GM12878 (cell line): ENCODE data around the gene CEP89. TPM values are rescaled to one million over a fixed set of nuclear protein-coding genes. Genes with fewer than 3 reads are reported as not detected.

ENCODE experiments used
- ATAC-seq: fragments of 200-7000 bp; cut with Tn5 transposase; 3 replicates; pipeline ENCODE4 v1.9.1; 2020; ENCODE audit warnings: mild to moderate bottlenecking, moderate library complexity
- BruUV-seq: library from RNA; stranded (reverse); fragments of 400-500 nt; replicated peaks from 2 replicates; lab custom pipeline; 2021; lab: Mats Ljungman, UMichigan
- CTCF ChIA-PET: fragments of 300-600 bp; sonication (Branson Sonifier 250); formaldehyde crosslinking; extraction: SDS; loops from one replicate; lab custom pipeline; 2021; ENCODE audit warnings: inconsistent platforms; lab: Yijun Ruan, JAX
- POLR2A ChIA-PET: fragments of 350-600 bp; formaldehyde crosslinking; extraction: SDS; loops from one replicate; lab custom pipeline; 2021; ENCODE audit warnings: inconsistent platforms; lab: Charles Lee
- RAD21 ChIA-PET: fragments of 300-600 bp; sonication (Branson Sonifier 250); formaldehyde crosslinking; loops from one replicate; lab custom pipeline; 2023; ENCODE audit warnings: antibody characterized with exemption; ENCODE audit not compliant: unreplicated experiment; lab: Charles Lee
- SMC1A ChIA-PET: fragments of 300-600 bp; sonication (Branson Sonifier 250); formaldehyde crosslinking; loops from one replicate; lab custom pipeline; 2023; ENCODE audit not compliant: unreplicated experiment, uncharacterized antibody; lab: Charles Lee
- DNase-seq: peaks from one replicate; pipeline ENCODE4 v3.0.0-alpha.2; 2011; ENCODE audit warnings: low read depth, low spot score
- FAIRE-seq: peaks from 3 replicates; lab custom pipeline; 2011; peaks lifted over from hg19 to GRCh38; lab: Jason Lieb, UNC
- H2AFZ ChIP-seq: 2 replicates; pipeline ENCODE4 v1.6.0; 2011; ENCODE audit warnings: low read depth, low read length, control low read depth; ENCODE audit not compliant: control insufficient read depth
- H3K27ac ChIP-seq: 2 replicates; pipeline ENCODE4 v1.5.1; 2011; ENCODE audit warnings: control low read depth; ENCODE audit not compliant: control insufficient read depth, insufficient read depth
- H3K27me3 ChIP-seq, 2 experiments: replicated peaks in 1 of 2; 2 replicates each; pipeline versions ENCODE4 v1.6.0 to v1.6.1; 2011; ENCODE audit warnings: low read length in 1 of 2; ENCODE audit not compliant: control insufficient read depth in 2 of 2, insufficient read depth in 2 of 2
- H3K36me3 ChIP-seq, 2 experiments: 2 replicates each; pipeline ENCODE4 v1.5.1; 2011; ENCODE audit warnings: low read length in 1 of 2; ENCODE audit not compliant: control insufficient read depth in 2 of 2, insufficient read depth in 2 of 2
- H3K4me1 ChIP-seq: 2 replicates; pipeline ENCODE4 v1.6.1; 2011; ENCODE audit warnings: mild to moderate bottlenecking, low read length, moderate library complexity, mixed read lengths; ENCODE audit not compliant: control insufficient read depth, insufficient read depth
- H3K4me2 ChIP-seq: 2 replicates; pipeline ENCODE4 v1.6.0; 2011; ENCODE audit warnings: control low read depth; ENCODE audit not compliant: control insufficient read depth, insufficient read depth
- H3K4me3 ChIP-seq: fragments of 200-600 bp; sonication (generic); 2 replicates; pipeline ENCODE4 v1.5.1; 2016
- H3K79me2 ChIP-seq: 2 replicates; pipeline ENCODE4 v1.6.0; 2011; ENCODE audit warnings: low read length; ENCODE audit not compliant: control insufficient read depth, insufficient read depth
- H3K9ac ChIP-seq: 2 replicates; pipeline ENCODE4 v1.8.0; 2011; ENCODE audit warnings: low read length, control low read depth, mixed read lengths; ENCODE audit not compliant: control insufficient read depth, insufficient read depth
- H3K9me3 ChIP-seq: replicated peaks from 3 replicates; pipeline ENCODE4 v1.5.1; 2011; ENCODE audit warnings: mild to moderate bottlenecking, low read length; ENCODE audit not compliant: control insufficient read depth, insufficient read depth
- H4K20me1 ChIP-seq: 2 replicates; pipeline ENCODE4 v1.6.0; 2011; ENCODE audit not compliant: control insufficient read depth, insufficient read depth
- ASH2L ChIP-seq: fragments of 300-600, 200-600 bp; sonication (generic); IDR thresholded peaks from 2 replicates; pipeline ENCODE4 v1.6.1; 2017; ENCODE audit warnings: low read depth, mild to moderate bottlenecking, borderline replicate concordance
- CEBPB ChIP-seq, 2 experiments: fragments of 150-350 bp in 1 of 2; IDR thresholded peaks; 2 replicates each; pipeline ENCODE4 v1.6.1; 2012 to 2014; ENCODE audit warnings: low read depth in 2 of 2, low read length in 2 of 2, borderline replicate concordance in 1 of 2, inconsistent platforms in 1 of 2
- EGR1 ChIP-seq, 2 experiments: IDR thresholded peaks; 1 replicate in 1 of 2; 2 replicates in 1 of 2; pipeline ENCODE4 v1.6.1; 2011 to 2012; ENCODE audit warnings: low read depth in 2 of 2, low read length in 2 of 2, borderline replicate concordance in 1 of 2, mild to moderate bottlenecking in 1 of 2, moderate library complexity in 1 of 2
- GABPA ChIP-seq: IDR thresholded peaks from 2 replicates; pipeline ENCODE4 v1.6.1; 2014; ENCODE audit warnings: antibody characterized with exemption, low read depth, mild to moderate bottlenecking, inconsistent platforms
- MEF2A ChIP-seq: IDR thresholded peaks from 2 replicates; pipeline ENCODE4 v1.6.1; 2011; ENCODE audit warnings: low read depth, mild to moderate bottlenecking, low read length, moderate library complexity; ENCODE audit not compliant: insufficient read depth
- MTA3 ChIP-seq: IDR thresholded peaks from 2 replicates; pipeline ENCODE4 v1.6.1; 2012; ENCODE audit warnings: low read length, inconsistent platforms, borderline replicate concordance
- NFYB ChIP-seq: IDR thresholded peaks from 2 replicates; pipeline ENCODE4 v1.6.1; 2011; ENCODE audit warnings: low read depth, mild to moderate bottlenecking, low read length, improper control_type of control experiment, moderate library complexity; ENCODE audit not compliant: insufficient read depth
- RBBP5 ChIP-seq: fragments of 200-600 bp; sonication (generic); conservative IDR thresholded peaks from 2 replicates; pipeline ENCODE4 v1.6.1; 2016
- RCOR1 ChIP-seq: conservative IDR thresholded peaks from 2 replicates; pipeline ENCODE4 v1.6.1; 2012; ENCODE audit warnings: low read depth, low read length, improper control_type of control experiment
- TCF12 ChIP-seq: IDR thresholded peaks from 2 replicates; pipeline ENCODE4 v1.6.1; 2011; ENCODE audit warnings: low read depth, mild to moderate bottlenecking, low read length
- ZBED1 ChIP-seq: IDR thresholded peaks from 2 replicates; pipeline ENCODE4 v1.6.1; 2016; ENCODE audit warnings: borderline replicate concordance
- ZBTB33 ChIP-seq: fragments of 450-650 bp; IDR thresholded peaks from 2 replicates; pipeline ENCODE4 v1.6.1; 2017; ENCODE audit warnings: mild to moderate bottlenecking
- ZBTB4 ChIP-seq: fragments of 450-650 bp; formaldehyde crosslinking; IDR thresholded peaks from 2 replicates; pipeline ENCODE4 v1.4.0; 2022; ENCODE audit warnings: mild to moderate bottlenecking, moderate library complexity
- ZNF24 ChIP-seq: fragments of 450-650 bp; IDR thresholded peaks from 2 replicates; pipeline ENCODE4 v1.6.1; 2017; ENCODE audit warnings: antibody characterized with exemption, mild to moderate bottlenecking
- WGBS: methylation state at CpG from one replicate; pipeline ENCODE4 v1.1.6; 2016; ENCODE audit warnings: low lambda C conversion rate; ENCODE audit not compliant: insufficient replicate concordance, insufficient coverage; ENCODE audit errors: missing lambda C conversion rate; 5-methylcytosine and 5-hydroxymethylcytosine counted together
- in situ Hi-C: fragments of 300-500 bp; cut with MboI; formaldehyde crosslinking; loops from 9 replicates; pipeline ENCODE4 v1.14.3; 2018; ENCODE audit warnings: mixed read lengths
- intact Hi-C: fragments of 100-400 bp; cut with micrococcal nuclease; formaldehyde crosslinking; loops from one replicate; pipeline ENCODE4 v1.14.2; 2022; ENCODE audit not compliant: unreplicated experiment
- polyA plus RNA-seq, 11 experiments: library from polyadenylated mRNA; depleted of rRNA in 4 of 11; unstranded in 6 of 11; stranded (reverse) in 5 of 11; fragments of >200 nt; fragmentation: Nextera tagmentation in 4 of 11; fragmentation: Illumina TruSeq in 1 of 11; extraction: Ambion mirVana in 4 of 11; extraction: Trizol in 1 of 11; gene quantifications; 1 replicate in 1 of 11; 2 replicates in 10 of 11; pipeline versions ENCODE4 v1.2.1 to v1.2.3, GENCODE V29; 2011 to 2016; ENCODE audit warnings: inconsistent platforms in 2 of 11, missing spikeins in 2 of 11, low read depth in 1 of 11
- total RNA-seq, 4 experiments: library from RNA; depleted of rRNA in 3 of 4; stranded (reverse); fragments of >200 nt in 3 of 4; fragmentation: Illumina TruSeq in 1 of 4; extraction: Trizol in 1 of 4; gene quantifications; 2 replicates each; pipeline versions ENCODE4 v1.2.1 to v1.2.3, GENCODE V29; 2013 to 2021
- TF ChIP-seq, protein P1 (sequence below): IDR thresholded peaks from 2 replicates; pipeline ENCODE4 v1.6.1; 2012; ENCODE audit warnings: low read depth, low read length, improper control_type of control experiment
- TF ChIP-seq, protein P2 (sequence below): fragments of 450-650 bp; IDR thresholded peaks from 2 replicates; pipeline ENCODE4 v1.6.1; 2014; ENCODE audit warnings: mild to moderate bottlenecking

CEP89 gene
- total and polyA plus RNA-seq, 10 of the 15 experiments (the other 5 are each of a cell fraction or from before 2014, with no cell fraction given) = 6.0 to 19.3 (median 10.2) TPM

- TF ChIP-seq ZBTB33 (no peak), ZBED1 (no peak), CEBPB (IDR thresholded peaks at IDR 0.05; ENCODE audit: borderline replicate concordance in 1 of 2, low read depth in 2 of 2, low read length in 2 of 2) (no peak), ZBTB4 (CRISPR knock-in tag) (no peak), ZNF24 (no peak)
Observed at GRCh38 chr19:32874605-32875004, 97.2 kb downstream of the CEP89 start (continued).

- no TSS peak for BruUV-seq
- intact Hi-C loops (no loop called here), in situ Hi-C loops (no loop called here)
- no peaks in the 10 kb centered on the region for H4K20me1 ChIP-seq
- no peaks in the 10 kb centered on the region for H3K4me1 ChIP-seq
- RAD21 ChIA-PET = no interaction called here
- H3K27me3 ChIP-seq = no peaks in the 10 kb centered on the region
- no peak overlapping the region for H3K4me2 ChIP-seq
- ATAC-seq = no peak
- SMC1A ChIA-PET = no interaction called here
- H3K4me3 ChIP-seq = no peak overlapping the region
- no peaks in the 10 kb centered on the region for H3K36me3 ChIP-seq
- no peak for DNase-seq
- H3K9me3 ChIP-seq = no peaks in the 10 kb centered on the region
- H3K79me2 ChIP-seq = no peaks in the 10 kb centered on the region
- no peak overlapping the region for H2AFZ ChIP-seq
- H3K9ac ChIP-seq = no peak overlapping the region
- POLR2A ChIA-PET = no interaction called here
- 40% methylated on average over 18 of the region's 18 CpGs for WGBS
- CTCF ChIA-PET = no interaction called here
- no peak overlapping the region for H3K27ac ChIP-seq
- no peak for FAIRE-seq
- TF ChIP-seq ASH2L (no peak), MTA3 (no peak), MEF2A (no peak), RBBP5 (no peak), RCOR1 (no peak), GABPA (no peak), NFYB (no peak), EGR1 (IDR thresholded peaks at IDR 0.05; ENCODE audit: borderline replicate concordance in 1 of 2, low read depth in 2 of 2, low read length in 2 of 2) (no peak), TCF12 (no peak)
- TF ChIP-seq, protein P1, sequence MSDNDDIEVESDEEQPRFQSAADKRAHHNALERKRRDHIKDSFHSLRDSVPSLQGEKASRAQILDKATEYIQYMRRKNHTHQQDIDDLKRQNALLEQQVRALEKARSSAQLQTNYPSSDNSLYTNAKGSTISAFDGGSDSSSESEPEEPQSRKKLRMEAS = no peak
- TF ChIP-seq, protein P2, sequence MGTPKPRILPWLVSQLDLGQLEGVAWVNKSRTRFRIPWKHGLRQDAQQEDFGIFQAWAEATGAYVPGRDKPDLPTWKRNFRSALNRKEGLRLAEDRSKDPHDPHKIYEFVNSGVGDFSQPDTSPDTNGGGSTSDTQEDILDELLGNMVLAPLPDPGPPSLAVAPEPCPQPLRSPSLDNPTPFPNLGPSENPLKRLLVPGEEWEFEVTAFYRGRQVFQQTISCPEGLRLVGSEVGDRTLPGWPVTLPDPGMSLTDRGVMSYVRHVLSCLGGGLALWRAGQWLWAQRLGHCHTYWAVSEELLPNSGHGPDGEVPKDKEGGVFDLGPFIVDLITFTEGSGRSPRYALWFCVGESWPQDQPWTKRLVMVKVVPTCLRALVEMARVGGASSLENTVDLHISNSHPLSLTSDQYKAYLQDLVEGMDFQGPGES = no peak
Observed at GRCh38 chr19:32873247-32873959, 98.4 kb downstream of the CEP89 start.
